OCI-LY7 (cell line): ENCODE data around the gene PSKH1.

ENCODE experiments used
- CTCF ChIP-seq: fragments of 200-600 bp; sonication (generic); conservative IDR thresholded peaks from 2 replicates; pipeline ENCODE4 v1.5.1; 2014; ENCODE audit warnings: mild to moderate bottlenecking, antibody characterized with exemption, low read length, moderate library complexity, mixed read lengths
- EZH2phosphoT487 ChIP-seq: fragments of 200-600 bp; sonication (generic); IDR thresholded peaks from 2 replicates; pipeline ENCODE4 v1.6.1; 2018; ENCODE audit warnings: low read depth, borderline replicate concordance, mild to moderate bottlenecking, mixed run types, antibody characterized with exemption, low read length, moderate library complexity, mixed read lengths

GRCh38 chr16:67954421-67955196, 61.6 kb downstream of the PSKH1 start:
- TF ChIP-seq CTCF (no peak), EZH2phosphoT487 (no peak)
